ELF-1 (cell line): ENCODE results near the gene C6orf15.

Source experiments
- DNase-seq: peaks from one replicate; pipeline ENCODE4 v3.0.0-alpha.2; 2016; ENCODE audit warnings: low read depth, low spot score

Gene C6orf15

GRCh38 chr6:31112478-31112877 lies at the start of gene C6orf15:
Gene C6orf15, minus strand, starts transcription at chr6:31112575. Its CDS starts 20 bp downstream, at chr6:31112555.
- no peak for DNase-seq

- DNase-seq: no peak
These were observed 49.1 kb upstream of the C6orf15 start for GRCh38 chr6:31161216-31162126.

GRCh38 chr6:31158863-31159855 lies 46.8 kb upstream of the C6orf15 start:
- DNase-seq: peak; percentile 64

- DNase-seq: peak; percentile 100
These were observed 45.9 kb upstream of the C6orf15 start, which contains the start of gene TCF19 for GRCh38 chr6:31158140-31158862. Gene TCF19, plus strand, starts transcription at chr6:31158589. Its CDS starts 881 bp downstream, at chr6:31159470.

GRCh38 chr6:31157513-31158139 lies 45.3 kb upstream of the C6orf15 start, which contains the start of gene CCHCR1:
Gene CCHCR1, minus strand, starts transcription at chr6:31157802. Its CDS starts 202 bp downstream, at chr6:31157600.
- DNase-seq: peak; percentile 42

- peak; percentile 51 for DNase-seq
These were observed 44.3 kb upstream of the C6orf15 start for GRCh38 chr6:31156641-31157040.

- DNase-seq: no peak
These were observed 42.1 kb upstream of the C6orf15 start for GRCh38 chr6:31154436-31154835.

GRCh38 chr6:31152781-31153180 lies 40.4 kb upstream of the C6orf15 start:
- DNase-seq: no peak

- no peak for DNase-seq
These were observed 37.6 kb upstream of the C6orf15 start for GRCh38 chr6:31149827-31150447.

GRCh38 chr6:31145386-31145785 lies 33.0 kb upstream of the C6orf15 start:
- DNase-seq: no peak

- DNase-seq: no peak
These were observed 32.6 kb upstream of the C6orf15 start for GRCh38 chr6:31144970-31145340.

GRCh38 chr6:31144296-31144969 lies 32.1 kb upstream of the C6orf15 start:
- no peak for DNase-seq

GRCh38 chr6:31143148-31143547 lies 30.8 kb upstream of the C6orf15 start:
- peak; percentile 90 for DNase-seq

- DNase-seq: peak; percentile 86
These were observed 30.0 kb upstream of the C6orf15 start for GRCh38 chr6:31142361-31142761.

GRCh38 chr6:31140643-31141042 lies 28.3 kb upstream of the C6orf15 start:
- DNase-seq: no peak

GRCh38 chr6:31139599-31139998 lies 27.2 kb upstream of the C6orf15 start:
- DNase-seq: peak; percentile 83

- no peak for DNase-seq
These were observed 26.6 kb upstream of the C6orf15 start, which contains the start of gene PSORS1C2 for GRCh38 chr6:31138982-31139381. Gene PSORS1C2, minus strand, starts transcription at chr6:31139066. Its CDS starts 40 bp downstream, at chr6:31139026.

- DNase-seq: no peak
These were observed 23.3 kb upstream of the C6orf15 start for GRCh38 chr6:31135710-31136109.

GRCh38 chr6:31132806-31133205 lies 20.4 kb upstream of the C6orf15 start:
- DNase-seq: no peak

GRCh38 chr6:31131595-31131994 lies 19.2 kb upstream of the C6orf15 start:
- DNase-seq: peak; percentile 30
